Measurements from ENCODE around the gene DYSF.

DYSF gene

DNA sequence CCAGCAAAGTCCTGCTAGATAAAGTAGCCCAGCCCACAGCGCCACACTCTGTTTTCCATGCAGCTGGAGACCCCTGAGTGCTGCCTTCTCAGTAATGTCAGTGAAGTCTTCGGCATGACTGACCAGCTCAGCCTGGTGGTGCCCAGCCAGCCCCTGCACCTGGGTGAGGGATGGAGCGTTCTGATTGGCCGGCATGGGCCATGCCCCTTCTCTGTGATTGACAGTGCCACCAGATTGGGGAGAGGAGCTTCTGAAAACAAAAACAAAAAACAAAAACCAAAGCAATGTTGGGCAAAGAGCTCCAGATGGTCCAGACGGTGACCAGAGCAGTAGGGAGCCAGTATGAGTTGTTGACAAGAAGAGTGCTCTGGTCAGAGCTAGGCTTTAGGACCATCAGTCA lies 122.6 kb downstream of the DYSF start:
- in situ Hi-C loops (cut with HindIII; ENCODE audit: low pct_unique_long_range_greater_than_20kb, low sequenced_read_pairs): no loop called here
- TF ChIP-seq JUND (IDR thresholded peaks at IDR 0.05; ENCODE audit: low read depth): no peak
- DNase-seq (ENCODE audit: low read depth in 1 of 2, low spot score in 1 of 2): no peak

DNA sequence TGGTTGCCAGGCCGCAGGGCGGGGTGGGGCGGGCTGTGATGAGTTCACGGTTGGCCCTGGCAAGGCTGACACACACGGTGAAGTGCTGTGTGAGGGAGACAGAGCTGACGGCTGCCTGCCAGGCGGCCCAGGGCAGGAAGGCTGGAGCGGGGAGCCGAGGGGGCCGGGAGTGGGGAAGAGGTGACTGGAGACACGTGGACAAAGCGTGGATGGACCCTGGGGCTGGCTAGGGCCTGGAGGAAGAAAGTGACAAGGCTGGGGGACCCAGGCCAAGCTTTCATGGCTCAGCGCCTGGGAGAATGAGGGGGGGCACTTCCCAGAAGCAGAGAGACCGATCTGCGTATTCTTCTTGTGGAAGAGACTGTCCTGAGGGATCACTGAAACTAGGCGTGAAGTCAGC lies 123.2 kb downstream of the DYSF start:
- no peak for TF ChIP-seq JUND (IDR thresholded peaks at IDR 0.05; ENCODE audit: low read depth)
- DNase-seq (ENCODE audit: low read depth in 1 of 2, low spot score in 1 of 2): no peak
- in situ Hi-C loops (cut with HindIII; ENCODE audit: low pct_unique_long_range_greater_than_20kb, low sequenced_read_pairs): no loop called here

DNA sequence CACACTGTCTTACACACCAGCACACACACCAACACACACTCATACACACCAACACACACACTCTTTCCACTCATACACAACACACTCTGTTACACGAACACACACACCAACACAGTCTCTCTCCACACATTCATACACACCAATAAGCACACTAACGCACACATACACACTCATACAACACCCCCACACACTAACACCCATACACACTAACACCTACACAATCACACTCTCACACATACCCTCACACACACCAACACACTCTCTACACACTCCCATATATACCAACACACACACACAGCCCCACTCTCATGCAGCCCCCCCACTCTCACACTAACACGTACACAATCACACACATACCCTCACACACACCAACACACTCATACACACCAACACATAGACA lies 123.8 kb downstream of the DYSF start:
- DNase-seq (ENCODE audit: low read depth in 1 of 2, low spot score in 1 of 2): no peak
- in situ Hi-C loops (cut with HindIII; ENCODE audit: low pct_unique_long_range_greater_than_20kb, low sequenced_read_pairs): no loop called here
- no peak for TF ChIP-seq JUND (IDR thresholded peaks at IDR 0.05; ENCODE audit: low read depth)

DNA sequence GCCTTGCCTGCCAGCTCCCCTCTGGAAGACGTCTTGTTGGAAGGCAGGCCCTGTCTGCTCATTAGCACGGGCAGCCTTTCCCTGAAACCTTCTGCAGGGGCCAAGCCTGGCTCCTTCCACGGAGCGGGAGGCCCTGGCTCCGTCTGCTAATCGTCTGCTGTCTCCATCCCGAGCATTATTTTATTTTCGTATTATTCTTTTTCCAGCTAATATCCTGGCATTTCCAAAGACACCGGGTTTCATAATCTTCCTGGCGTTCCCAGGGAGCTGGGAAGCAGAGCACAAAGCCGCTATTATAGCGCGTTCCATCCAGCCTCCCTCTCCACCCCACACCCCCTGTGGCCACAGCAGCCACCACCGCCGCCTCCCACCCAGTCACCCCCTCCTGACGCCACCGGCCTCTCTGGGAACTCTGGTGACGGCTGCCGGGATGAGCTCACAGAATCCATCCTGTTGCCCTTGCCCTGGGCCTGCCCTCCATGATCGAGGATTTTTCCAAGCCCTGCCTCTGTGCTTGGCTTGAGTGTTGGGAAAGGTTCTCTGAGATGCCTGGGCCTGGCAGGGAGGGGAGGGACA lies 125.5 kb downstream of the DYSF start:
- no peak for TF ChIP-seq JUND (IDR thresholded peaks at IDR 0.05; ENCODE audit: low read depth)
- no peak for DNase-seq (ENCODE audit: low read depth in 1 of 2, low spot score in 1 of 2)
- in situ Hi-C loops (cut with HindIII; ENCODE audit: low pct_unique_long_range_greater_than_20kb, low sequenced_read_pairs): no loop called here

DNA sequence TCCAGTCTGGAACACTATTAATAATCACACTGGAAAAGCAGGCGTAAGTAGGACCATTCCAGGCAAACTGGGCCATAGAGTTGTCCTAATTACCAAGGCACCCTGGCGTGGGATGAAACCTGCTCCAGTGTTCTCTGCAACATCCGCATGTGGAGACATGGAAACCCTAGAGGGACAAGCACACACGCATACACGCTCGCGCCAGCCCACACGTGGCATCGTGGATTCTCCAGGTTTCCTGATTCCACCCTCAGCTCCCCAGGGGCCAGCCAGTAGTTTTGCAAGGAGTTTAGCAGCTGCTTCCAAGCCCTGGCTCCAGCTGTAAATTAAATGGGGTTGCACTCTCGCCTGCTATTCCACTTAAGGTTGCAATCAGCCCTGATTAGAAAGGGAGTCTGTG lies 127.7 kb downstream of the DYSF start:
- TF ChIP-seq JUND (IDR thresholded peaks at IDR 0.05; ENCODE audit: low read depth): no peak
- in situ Hi-C loops (cut with HindIII; ENCODE audit: low pct_unique_long_range_greater_than_20kb, low sequenced_read_pairs): no loop called here
- no peak for DNase-seq (ENCODE audit: low read depth in 1 of 2, low spot score in 1 of 2)

DNA sequence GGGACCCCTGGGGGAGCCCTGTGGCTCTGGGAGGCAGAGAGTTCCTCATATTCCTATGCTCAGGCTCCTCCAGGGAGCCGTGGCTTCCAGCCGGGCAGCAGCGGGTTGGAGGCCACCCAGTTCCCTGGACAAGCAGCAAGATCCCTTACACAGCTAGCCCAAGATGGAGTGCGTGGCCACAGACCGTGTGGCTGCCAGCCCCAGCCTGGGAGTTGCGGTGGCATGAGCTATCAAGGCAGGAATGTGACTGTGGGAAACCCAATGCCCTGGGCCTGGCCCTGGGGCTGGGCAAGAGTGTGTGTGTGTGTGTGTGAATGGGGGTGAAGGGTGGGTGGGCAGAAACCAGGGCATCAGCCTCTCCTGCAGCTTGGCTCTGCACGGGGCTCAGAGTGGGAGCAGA lies 130.5 kb downstream of the DYSF start:
- in situ Hi-C loops (cut with HindIII; ENCODE audit: low pct_unique_long_range_greater_than_20kb, low sequenced_read_pairs): no loop called here
- no peak for TF ChIP-seq JUND (IDR thresholded peaks at IDR 0.05; ENCODE audit: low read depth)
- DNase-seq (ENCODE audit: low read depth in 1 of 2, low spot score in 1 of 2): no peak

DNA sequence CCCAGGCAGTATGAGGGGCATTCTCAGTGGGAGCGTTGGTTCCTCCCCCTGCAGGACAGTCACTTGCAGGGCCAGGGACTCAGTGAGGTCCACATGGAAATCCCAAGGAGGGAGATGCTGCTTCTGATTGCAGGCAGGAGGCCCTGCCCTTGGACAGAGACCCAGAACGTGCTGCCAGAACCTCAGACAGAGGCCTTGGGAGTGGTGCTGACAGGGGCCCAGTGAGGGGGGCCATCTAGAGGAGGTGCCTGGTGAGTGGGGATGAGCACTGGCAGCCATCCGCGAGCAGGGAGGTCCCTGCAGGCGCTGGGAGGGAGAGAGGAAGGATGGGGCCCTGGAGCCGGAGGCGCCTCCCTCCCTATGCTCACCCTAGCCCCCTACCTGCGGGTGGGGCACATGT lies 133.1 kb downstream of the DYSF start:
- in situ Hi-C loops (cut with HindIII; ENCODE audit: low pct_unique_long_range_greater_than_20kb, low sequenced_read_pairs): no loop called here
- DNase-seq (ENCODE audit: low read depth in 1 of 2, low spot score in 1 of 2): no peak
- TF ChIP-seq JUND (IDR thresholded peaks at IDR 0.05; ENCODE audit: low read depth): no peak

DNA sequence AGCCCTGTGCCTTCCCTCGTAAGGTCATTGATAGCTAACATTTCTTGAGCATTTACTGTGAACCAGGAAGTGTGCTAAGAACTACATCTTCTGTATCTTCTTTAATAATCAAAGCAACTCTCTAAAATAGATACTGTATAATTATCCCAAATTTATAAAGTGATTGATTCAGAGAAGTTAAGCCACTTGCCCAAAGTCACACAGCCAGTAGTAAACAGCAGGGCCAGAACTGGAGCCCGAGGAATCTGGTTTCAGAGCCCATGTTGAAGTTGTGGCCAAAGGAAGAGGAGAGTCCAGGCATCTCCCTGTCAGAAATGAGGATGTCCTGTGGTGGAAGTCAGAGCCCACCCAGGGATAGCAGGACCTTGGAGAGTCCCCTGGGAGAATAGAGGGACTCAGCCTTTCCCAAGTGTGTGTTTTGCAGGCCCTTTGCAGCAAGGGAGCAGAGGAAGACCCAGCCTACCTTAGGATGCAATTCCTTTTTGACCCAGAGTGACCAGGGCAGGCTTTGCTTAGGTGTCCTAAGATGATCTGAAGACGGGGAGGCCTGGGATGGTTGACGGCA lies 134.2 kb downstream of the DYSF start:
- in situ Hi-C loops (cut with HindIII; ENCODE audit: low pct_unique_long_range_greater_than_20kb, low sequenced_read_pairs): no loop called here
- no peak for TF ChIP-seq JUND (IDR thresholded peaks at IDR 0.05; ENCODE audit: low read depth)
- no peak for DNase-seq (ENCODE audit: low read depth in 1 of 2, low spot score in 1 of 2)

DNA sequence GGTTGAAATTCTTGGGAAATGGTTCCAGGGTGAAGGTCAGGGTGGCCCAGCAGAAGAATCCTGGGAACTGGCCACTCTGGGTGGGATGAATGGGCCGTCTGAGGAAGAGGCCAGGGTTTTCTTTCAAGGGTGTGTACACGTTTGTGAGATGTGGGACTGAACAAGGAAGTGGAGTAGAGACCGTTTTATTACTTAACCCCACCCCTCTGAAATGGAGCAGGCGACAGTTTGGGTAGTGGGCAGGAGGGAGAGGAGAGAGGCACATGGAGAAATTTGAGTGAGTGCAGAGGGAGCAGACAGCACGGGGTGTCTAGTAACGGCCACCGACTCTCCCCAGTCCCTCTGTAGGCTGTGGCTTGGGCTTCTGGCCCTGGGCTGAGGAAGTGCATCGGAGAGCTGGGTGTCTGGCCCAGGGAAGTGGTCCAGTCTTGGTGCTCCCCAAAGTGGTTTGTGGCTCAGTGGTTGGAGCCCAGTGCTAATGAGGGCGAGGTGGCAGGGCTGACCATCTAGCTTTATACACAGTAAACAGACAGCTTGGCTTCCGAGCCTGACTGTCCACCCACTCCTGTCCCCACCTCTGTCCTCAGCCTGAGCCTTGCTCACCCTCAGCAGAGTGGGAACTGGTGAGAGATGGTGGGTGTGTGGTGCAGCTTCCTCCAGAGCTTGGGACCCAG lies 135.3 kb downstream of the DYSF start:
- DNase-seq (ENCODE audit: low read depth in 1 of 2, low spot score in 1 of 2): no peak
- in situ Hi-C loops (cut with HindIII; ENCODE audit: low pct_unique_long_range_greater_than_20kb, low sequenced_read_pairs): no loop called here
- TF ChIP-seq JUND (IDR thresholded peaks at IDR 0.05; ENCODE audit: low read depth): no peak

DNA sequence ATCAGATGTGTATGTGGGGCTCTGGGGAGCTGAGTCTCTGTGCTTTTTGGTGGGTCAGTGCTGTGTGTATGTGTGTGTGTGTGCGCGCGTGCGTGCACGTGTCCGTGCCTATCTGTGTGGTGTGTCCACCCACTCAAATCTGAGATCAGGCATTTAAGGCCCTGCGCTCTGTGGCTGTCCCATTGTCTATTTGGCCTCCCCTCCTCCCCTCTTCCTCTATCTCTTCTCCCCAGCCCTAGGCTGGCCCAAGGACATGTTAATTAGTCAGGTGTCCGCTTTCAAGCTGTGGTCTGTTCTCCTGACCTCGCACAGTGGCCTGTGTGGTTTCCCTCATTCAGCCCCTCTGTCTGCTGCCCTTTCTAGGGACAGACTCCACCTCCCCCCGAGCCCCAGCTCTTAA lies 136.4 kb downstream of the DYSF start:
- DNase-seq (ENCODE audit: low read depth in 1 of 2, low spot score in 1 of 2): no peak
- in situ Hi-C loops (cut with HindIII; ENCODE audit: low pct_unique_long_range_greater_than_20kb, low sequenced_read_pairs): no loop called here
- TF ChIP-seq JUND (IDR thresholded peaks at IDR 0.05; ENCODE audit: low read depth): no peak

DNA sequence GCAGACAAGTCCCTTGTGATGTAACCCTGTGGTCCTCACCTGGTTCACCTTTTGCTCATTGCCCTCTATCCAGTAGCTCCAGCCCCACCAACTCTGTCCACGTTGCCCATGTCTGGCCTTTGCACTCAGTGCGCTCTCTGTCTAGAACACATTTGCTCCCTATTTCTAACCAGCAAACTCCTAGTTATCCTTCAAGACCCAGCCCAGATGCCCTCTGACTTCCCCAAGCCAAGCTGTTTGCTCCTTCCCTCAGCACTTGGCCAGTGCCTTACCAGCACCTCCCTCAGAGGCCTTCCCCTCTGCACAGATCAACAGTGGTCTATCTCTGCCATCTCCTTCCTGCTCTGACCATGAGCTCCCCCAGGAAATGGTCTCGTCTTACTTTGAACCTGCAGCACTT lies 137.7 kb downstream of the DYSF start:
- in situ Hi-C loops (cut with HindIII; ENCODE audit: low pct_unique_long_range_greater_than_20kb, low sequenced_read_pairs): no loop called here
- TF ChIP-seq JUND (IDR thresholded peaks at IDR 0.05; ENCODE audit: low read depth): no peak
- DNase-seq (ENCODE audit: low read depth in 1 of 2, low spot score in 1 of 2): no peak

DNA sequence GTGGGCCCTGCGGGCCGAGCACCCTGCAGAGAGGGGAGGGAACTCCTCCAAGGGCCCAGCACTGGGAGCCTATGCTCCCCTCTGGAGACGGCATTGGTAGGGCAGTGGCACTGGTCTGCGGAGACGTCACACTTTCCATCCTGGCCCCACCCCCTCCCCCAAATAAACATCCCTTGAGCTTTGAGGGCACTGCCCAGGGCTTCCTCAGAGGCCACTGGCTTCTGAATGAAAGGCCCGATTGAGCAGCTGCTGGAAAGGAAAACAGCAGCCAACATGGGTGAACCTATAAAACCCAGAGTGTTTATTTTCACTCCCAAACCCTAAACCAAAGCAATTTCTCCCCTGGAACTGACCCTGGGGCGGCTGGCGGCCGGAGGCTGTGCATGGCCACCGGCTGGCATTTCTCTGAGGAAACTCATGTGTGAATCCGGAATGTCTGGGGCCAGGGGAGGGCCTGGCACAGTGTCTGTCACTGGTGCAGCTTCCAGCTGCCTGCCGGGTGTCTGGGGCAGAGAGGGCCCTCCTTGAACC lies 138.9 kb downstream of the DYSF start:
- TF ChIP-seq JUND (IDR thresholded peaks at IDR 0.05; ENCODE audit: low read depth): no peak
- no peak for DNase-seq (ENCODE audit: low read depth in 1 of 2, low spot score in 1 of 2)
- in situ Hi-C loops (cut with HindIII; ENCODE audit: low pct_unique_long_range_greater_than_20kb, low sequenced_read_pairs): no loop called here

DNA sequence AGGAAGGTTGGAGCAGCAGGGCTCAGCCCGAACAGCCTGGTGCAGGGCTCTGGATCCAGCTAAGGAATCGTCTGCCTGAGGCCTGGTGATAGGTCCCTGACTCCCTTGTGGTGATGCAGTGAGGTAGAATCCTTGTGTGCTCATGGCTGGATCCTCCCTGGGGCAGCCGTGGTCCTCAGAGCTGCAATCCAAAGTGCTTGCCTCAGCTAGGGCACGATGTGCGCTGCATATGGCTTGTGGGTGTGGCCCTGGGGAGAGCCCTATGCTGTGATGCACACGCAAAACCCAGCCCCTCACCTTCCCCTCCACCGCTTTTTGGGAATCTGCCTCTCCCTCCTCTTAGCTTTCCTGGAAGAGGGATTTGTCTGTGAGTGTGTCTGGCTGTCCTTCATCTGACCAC lies 142.2 kb downstream of the DYSF start:
- in situ Hi-C loops (cut with HindIII; ENCODE audit: low pct_unique_long_range_greater_than_20kb, low sequenced_read_pairs): no loop called here

More for the DNA sequence above, 142.2 kb downstream of the DYSF start:
- DNase-seq (ENCODE audit: low read depth in 1 of 2, low spot score in 1 of 2): no peak
- no peak for TF ChIP-seq JUND (IDR thresholded peaks at IDR 0.05; ENCODE audit: low read depth)

Data from T47D (cell line).